LNCaP clone FGC (cell line): ENCODE measurements around the gene SFXN5.

Experiments used
- DNase-seq: peaks from one replicate; pipeline ENCODE4 v3.0.0-alpha.2; 2011; ENCODE audit warnings: low read depth
- H3K4me3 ChIP-seq: 2 replicates; pipeline ENCODE4 v1.5.1; 2011; ENCODE audit warnings: mild to moderate bottlenecking, low read depth, low read length, control low read depth
- CTCF ChIP-seq: IDR thresholded peaks from 2 replicates; pipeline ENCODE4 v1.5.1; 2012; ENCODE audit warnings: mild to moderate bottlenecking; ENCODE audit not compliant: control insufficient read depth, insufficient read depth; ENCODE audit errors: extremely low read depth

Gene SFXN5

DNA sequence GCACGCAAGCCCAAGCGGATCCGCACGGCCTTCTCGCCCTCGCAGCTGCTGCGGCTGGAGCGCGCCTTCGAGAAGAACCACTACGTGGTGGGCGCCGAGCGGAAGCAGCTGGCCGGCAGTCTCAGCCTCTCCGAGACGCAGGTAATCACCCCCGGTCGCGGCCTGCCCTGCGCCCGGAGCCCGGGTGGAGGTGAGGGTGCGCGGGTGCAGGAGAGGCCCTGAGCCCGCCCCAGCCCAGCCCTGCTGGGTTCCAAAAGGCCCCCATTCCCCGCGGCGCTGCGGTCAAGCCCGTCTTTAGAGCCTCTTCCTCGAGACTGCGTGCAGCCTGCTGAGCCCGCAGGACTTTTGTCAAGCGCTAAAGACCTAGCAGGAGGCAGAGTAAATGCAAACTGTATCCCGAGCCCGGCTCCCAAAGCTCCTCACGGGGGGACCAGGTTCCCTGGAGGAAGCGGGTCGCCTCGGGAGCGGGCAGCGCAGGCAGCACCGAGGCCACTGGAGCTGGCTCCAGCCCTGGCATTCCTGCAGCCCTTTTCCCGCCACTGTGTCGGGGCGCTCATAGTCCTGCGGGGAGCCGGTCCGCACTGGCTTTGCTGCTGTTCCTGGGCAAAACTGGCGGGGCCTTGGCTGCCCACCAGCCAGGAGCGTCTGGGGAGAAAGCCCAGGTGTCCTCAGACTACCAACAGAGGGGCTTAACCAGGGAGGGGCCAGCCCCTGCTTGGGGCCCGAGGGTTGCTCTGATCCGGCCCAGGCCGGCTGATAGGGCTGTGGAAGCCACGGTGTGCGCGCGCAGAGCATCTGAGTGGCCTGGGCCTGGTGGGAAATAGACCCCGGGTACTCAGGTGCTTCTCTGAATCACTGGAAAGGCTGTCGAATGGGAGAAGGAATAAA is 146.9 kb downstream of the SFXN5 start:
- no peak overlapping the region for H3K4me3 ChIP-seq

DNA sequence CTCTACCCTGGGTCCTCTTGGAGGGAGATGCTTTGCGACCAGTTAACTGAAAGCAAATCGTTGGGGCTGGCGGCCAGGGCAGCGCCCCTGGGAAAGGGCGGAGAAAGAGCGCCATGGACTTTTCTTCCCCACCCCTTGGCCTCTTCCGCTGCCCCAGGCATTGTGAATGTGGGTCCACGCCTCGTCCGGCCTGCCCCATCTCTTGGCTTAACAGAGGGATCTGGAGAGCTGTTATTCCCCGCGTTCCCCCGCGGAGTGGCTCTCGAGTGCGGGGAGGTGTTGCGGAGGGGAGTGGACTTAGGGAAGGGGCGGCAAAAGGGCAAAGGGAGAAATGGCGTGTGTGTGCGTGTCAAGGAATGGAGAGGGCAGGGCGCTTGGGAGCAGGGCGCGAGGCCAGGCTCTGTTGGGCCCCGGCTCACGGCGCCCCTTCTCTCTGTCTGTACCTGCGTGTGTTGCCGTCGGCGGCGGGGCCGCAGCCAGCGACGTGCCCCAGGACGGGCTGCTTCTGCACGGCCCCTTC is 147.6 kb downstream of the SFXN5 start:
- H3K4me3 ChIP-seq, result no peak overlapping the region
- no peak for TF ChIP-seq CTCF
- no peak for DNase-seq

More for the DNA sequence above, 146.9 kb downstream of the SFXN5 start:
- no peak for TF ChIP-seq CTCF
- no peak for DNase-seq

DNA sequence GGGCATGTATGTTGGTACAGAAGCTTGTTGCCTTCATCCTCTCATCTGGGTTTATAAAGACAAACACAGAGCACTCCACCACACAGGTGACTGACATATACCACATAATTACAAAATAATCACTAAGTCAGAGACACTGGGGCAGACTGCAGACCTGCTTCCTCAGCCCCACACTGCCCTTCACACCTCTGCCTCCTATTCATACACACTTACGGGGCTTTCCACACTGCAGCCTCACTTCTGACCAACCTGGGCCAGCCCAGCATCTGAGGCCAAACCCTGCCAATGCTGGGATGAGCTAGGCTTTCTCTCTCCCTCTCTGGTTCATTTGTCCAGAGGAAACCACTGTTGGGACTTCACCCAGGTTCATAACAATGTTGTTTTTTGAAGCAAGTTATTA is 149.7 kb downstream of the SFXN5 start:
- TF ChIP-seq CTCF, result no peak
- no peak overlapping the region for H3K4me3 ChIP-seq
- no peak for DNase-seq

- no peak overlapping the region for H3K4me3 ChIP-seq
- no peak for DNase-seq
- TF ChIP-seq CTCF, result no peak
Measured at GRCh38 chr2:72921088-72921851, 150.2 kb downstream of the SFXN5 start.

- no peak for TF ChIP-seq CTCF
- H3K4me3 ChIP-seq, result no peak overlapping the region
- no peak for DNase-seq
Measured at GRCh38 chr2:72920318-72921087, 151.0 kb downstream of the SFXN5 start.

GRCh38 chr2:72919414-72920317 is 151.8 kb downstream of the SFXN5 start:
- no peak for TF ChIP-seq CTCF
- no peak overlapping the region for H3K4me3 ChIP-seq
- DNase-seq, result no peak
